Effector CD8-positive, alpha-beta T cell (primary cell): ENCODE results near the gene CEMIP.

Experiments used
- DNase-seq: peaks from one replicate; lab custom pipeline; 2025; lab: John Stamatoyannopoulos, UW
- total RNA-seq, 4 experiments: gene quantifications; one replicate each; lab custom pipeline; 2026; lab: John Stamatoyannopoulos, UW

Gene CEMIP
- 0 to 1.1 (median 0.18) reads per million in 4 experiments for total RNA-seq

GRCh38 chr15:80778964-80779657 is at the start of gene CEMIP:
Gene CEMIP, plus strand, starts transcription at chr15:80779370. Its CDS starts 94,510 bp downstream, at chr15:80873880.
- DNase-seq, result no peak

GRCh38 chr15:80730387-80730786 is 48.8 kb upstream of the CEMIP start:
- no peak for DNase-seq

- DNase-seq, result no peak
Measured at GRCh38 chr15:80730926-80731325, 48.2 kb upstream of the CEMIP start.

GRCh38 chr15:80732167-80732566 is 47.0 kb upstream of the CEMIP start:
- DNase-seq, result no peak

- no peak for DNase-seq
Measured at GRCh38 chr15:80732818-80733217, 46.4 kb upstream of the CEMIP start.

GRCh38 chr15:80733460-80733859 is 45.7 kb upstream of the CEMIP start:
- DNase-seq, result no peak

- no peak for DNase-seq
Measured at GRCh38 chr15:80735344-80735743, 43.8 kb upstream of the CEMIP start.

GRCh38 chr15:80736560-80736959 is 42.6 kb upstream of the CEMIP start:
- no peak for DNase-seq

GRCh38 chr15:80739919-80740318 is 39.3 kb upstream of the CEMIP start:
- DNase-seq, result no peak

- DNase-seq, result no peak
Measured at GRCh38 chr15:80742081-80742480, 37.1 kb upstream of the CEMIP start.

GRCh38 chr15:80743189-80743833 is 35.9 kb upstream of the CEMIP start:
- no peak for DNase-seq

GRCh38 chr15:80744415-80744814 is 34.8 kb upstream of the CEMIP start:
- DNase-seq, result no peak

GRCh38 chr15:80744826-80745225 is 34.3 kb upstream of the CEMIP start:
- DNase-seq, result no peak

- no peak for DNase-seq
Measured at GRCh38 chr15:80745888-80746287, 33.3 kb upstream of the CEMIP start.

GRCh38 chr15:80747317-80748053 is 31.7 kb upstream of the CEMIP start:
- DNase-seq, result no peak

GRCh38 chr15:80749589-80749988 is 29.6 kb upstream of the CEMIP start:
- DNase-seq, result no peak

- no peak for DNase-seq
Measured at GRCh38 chr15:80750575-80750974, 28.6 kb upstream of the CEMIP start.

- no peak for DNase-seq
Measured at GRCh38 chr15:80752204-80752603, 27.0 kb upstream of the CEMIP start.

- DNase-seq, result no peak
Measured at GRCh38 chr15:80753161-80753560, 26.0 kb upstream of the CEMIP start.

- no peak for DNase-seq
Measured at GRCh38 chr15:80754014-80754413, 25.2 kb upstream of the CEMIP start.

- no peak for DNase-seq
Measured at GRCh38 chr15:80755885-80756284, 23.3 kb upstream of the CEMIP start.

- no peak for DNase-seq
Measured at GRCh38 chr15:80758130-80758745, 20.9 kb upstream of the CEMIP start.
